GM18517 (cell line): ENCODE data around the gene PLXDC2.

Experiments
- ATAC-seq: cut with Tn5 transposase; IDR thresholded peaks from one replicate; pipeline ENCODE4 v1.9.1; 2021; ENCODE audit warnings: mild to moderate bottlenecking, moderate library complexity; ENCODE audit not compliant: unreplicated experiment

PLXDC2 gene

DNA sequence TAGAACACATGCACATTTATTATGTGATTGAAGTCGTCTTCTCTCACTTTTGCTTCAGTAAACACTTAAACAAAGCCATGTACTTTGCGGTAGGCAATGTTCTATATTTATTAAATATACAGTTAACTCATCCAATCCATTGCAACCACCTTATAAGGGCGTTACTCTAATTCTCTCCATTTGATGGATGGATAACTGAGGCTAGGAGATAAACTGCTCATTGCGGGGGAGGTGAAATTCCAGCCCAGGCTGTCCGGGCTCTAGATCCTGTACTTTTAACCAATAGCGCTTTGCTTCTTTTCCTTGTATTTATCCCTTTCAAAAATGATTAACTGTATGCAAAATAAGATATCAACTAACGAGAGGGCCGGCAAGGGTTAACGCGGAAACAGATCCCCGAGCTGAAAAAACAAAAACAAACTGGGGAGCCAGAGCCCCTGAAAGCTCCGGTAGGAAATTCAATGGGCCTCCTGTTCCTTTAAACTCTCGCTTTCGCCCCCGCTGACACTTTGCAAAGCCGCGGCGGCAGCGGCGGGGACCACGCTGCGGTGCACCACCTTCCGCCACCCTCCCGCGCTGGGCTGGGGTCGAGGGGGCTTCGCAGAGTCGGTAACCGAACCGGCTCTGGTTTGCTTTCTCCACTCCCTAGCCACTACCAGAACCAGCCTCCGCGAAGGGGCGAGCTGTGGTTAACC is 1.0 kb upstream of the PLXDC2 start:
- no peak for ATAC-seq

DNA sequence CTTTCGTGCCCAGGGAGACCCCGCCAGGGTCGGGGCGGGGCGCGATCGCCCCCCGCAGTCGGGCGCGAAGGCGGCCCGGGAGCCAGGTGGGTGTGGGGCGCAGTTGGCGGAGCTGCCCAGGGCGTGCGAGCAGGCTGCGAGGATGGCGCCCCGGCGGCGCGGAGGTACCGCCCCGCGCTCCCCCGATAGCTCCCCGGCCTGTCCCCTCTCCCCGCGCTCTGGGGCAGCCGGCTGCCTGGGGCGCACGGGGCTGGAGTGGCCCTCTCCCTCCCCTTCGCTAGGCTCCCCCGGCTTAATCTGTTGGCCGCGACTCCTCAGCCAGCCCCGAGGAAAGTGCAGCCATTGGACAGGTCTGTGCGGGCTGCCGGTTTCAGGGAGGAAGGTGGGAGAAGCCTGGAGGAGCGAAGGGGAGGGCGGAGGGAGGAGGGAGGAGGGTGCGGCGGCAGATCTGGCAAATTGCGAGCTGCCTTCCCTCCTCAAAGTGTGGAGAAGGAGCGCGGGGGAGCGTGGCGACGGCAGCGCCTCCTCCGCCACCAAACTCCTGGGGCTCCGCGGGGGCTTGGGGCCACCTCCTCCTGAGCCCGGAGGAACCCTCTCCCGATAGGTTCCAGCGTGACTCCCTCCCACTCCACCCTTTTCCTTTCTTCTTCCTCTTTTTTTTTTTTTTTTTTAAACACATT is 361 bp upstream of the PLXDC2 start:
- ATAC-seq = no peak

DNA sequence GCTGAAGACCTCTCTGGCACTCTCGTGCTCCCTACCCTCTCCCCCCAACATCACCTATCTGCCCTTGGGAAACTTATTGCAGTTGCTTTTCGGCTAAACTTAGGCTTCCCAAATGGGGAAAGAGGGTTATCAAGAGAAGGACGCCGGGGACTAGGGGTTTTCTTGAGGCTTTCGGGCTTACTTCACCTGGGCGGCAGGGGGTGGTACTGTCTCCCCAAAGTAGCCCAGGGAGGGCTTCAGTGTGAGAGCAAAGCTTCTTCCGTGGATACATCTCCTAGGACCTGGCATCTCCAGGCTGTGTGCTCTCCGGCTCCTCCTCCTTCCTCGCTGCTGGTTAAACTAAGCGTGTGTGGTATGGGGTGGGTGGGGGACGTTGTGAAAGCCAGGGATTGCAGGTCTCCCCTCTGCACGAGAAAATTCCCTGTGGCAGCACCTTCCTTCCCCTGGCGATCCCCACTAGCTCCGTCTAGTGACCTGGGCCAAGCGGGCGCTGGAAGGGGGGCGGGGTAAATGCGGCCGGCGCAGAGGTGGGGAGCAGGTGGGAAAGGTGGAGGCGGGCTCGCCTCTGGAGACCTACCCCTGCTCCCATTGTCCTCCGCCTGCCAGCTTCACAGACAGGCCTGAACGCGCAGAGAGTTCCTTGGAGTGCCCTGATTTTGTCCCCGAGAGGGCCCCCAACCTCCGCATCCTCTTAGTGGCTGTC is 1.1 kb downstream of the PLXDC2 start:
- no peak for ATAC-seq

DNA sequence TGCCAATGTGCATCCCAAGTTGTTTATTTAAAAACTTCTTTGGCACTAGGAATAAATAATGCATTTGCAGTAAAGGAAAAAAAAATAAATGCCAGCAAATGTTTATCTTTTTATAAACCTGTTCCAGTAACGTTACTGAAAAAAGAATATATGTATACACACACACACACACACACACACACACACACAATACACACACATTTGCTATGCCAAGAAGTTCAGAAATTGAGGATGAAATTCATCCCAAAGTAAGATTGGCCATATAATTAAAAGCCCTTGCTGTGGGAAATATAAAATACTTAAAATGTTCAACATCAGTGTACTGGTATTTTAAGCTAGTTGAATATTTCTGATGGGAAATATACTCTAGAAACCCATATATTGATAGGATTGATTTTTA is 2.6 kb downstream of the PLXDC2 start:
- ATAC-seq = no peak

DNA sequence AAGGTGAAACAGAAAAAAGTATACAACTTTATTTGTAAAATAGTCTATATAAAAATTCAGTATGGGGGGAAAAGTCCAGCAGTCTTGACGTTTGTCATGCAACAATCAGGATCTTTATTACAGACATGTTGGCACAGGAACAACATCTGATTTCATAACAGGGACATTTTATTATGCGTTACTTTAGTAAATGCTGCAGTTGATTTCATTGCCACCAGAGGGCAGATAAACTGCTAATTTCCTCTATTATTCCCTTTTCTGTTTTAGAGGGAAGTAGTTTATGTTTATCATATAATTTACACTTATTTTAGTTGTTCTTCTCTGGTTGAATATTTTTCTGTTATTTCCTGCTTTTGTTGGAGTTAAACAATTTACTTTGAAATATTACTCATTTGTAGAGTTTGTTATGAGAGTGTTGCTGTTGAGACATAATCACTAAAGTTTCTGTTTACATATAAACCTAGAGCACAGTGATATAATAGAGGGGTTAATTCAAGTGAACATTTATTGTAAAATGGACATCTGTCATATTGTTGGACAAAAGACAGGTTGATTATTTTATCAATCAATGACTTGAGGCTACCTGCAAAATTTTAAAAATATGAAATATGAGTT is 3.3 kb downstream of the PLXDC2 start:
- no peak for ATAC-seq

DNA sequence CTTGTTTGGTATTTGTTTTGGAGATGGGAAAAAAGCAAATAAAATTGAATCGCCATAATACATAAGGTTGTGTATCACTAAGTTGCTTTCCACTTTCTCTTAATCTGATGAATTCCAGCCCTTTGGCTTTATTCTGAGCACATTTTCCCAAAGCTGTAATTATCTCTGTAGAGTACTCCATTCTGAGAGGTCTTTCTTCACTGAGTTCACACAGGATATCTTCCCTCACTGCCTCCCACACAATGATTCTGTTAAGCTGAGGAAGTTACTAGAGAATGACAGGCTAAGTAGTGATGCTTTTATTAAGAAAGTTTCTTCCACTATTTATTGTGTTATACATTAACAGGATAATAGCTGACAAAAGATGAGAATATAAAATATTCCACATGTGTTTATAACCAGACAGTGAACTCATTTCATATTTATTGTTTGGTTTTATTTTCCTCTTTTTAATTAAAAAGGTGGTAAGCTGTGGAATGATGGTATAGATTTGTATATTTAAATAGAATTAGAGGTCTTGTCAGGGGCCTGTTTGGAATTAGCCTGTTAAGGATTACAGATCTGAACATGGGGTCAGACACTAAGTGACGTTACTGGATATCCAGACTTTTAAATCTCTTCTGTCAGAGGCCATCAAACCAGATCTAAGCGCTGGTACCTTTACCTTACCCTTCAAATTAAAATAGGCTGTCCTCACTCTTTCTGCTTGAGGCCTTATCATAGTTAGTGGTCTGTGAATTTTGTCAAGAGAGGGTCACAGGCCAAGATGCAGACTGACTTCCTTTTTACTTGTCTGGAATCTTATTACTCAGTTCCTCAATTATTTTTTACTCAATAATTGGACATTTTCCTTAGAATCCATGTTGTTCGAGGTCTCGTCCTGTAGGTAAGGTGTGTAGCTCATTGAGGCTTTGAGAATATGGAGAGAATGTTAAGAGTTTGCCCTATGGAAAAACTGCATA is 8.4 kb downstream of the PLXDC2 start:
- ATAC-seq = no peak

DNA sequence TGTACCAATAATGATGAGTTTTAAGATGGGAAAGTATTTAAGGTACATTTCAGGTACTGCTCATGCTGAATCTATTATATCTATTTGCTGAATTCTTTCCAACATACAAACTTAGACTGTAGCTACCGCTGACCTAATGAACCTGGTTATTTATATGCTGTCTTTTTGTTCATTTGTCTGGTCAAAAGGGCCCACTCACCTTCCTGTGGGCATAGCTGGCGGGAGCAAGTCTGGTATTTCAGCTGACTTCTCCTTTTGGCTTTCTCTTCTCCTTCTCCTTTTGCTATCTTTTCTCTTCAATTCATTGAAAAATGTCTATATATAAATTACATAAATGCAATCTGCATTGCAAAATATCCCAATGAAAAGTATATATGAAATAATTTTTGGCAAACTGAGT is 9.5 kb downstream of the PLXDC2 start:
- ATAC-seq = no peak

DNA sequence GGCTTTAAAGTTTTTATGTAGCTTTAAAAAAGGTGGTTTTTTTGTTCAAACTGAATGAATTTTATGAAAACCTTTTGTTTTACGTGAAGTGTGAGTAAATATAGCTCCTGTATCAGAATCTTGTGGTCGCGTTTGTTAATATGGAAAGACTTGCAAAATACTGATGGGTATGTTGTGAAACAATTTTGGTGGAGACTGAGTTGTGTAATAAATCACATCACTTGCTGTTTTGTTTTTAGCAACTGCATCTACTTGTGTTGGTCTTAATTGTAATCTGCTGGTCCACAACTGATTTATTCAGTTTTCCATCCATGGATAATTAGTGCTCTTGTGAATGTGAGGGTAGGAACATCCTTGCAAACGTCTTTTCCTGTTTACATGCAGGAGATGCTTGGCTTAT is 10.5 kb downstream of the PLXDC2 start:
- ATAC-seq = no peak

DNA sequence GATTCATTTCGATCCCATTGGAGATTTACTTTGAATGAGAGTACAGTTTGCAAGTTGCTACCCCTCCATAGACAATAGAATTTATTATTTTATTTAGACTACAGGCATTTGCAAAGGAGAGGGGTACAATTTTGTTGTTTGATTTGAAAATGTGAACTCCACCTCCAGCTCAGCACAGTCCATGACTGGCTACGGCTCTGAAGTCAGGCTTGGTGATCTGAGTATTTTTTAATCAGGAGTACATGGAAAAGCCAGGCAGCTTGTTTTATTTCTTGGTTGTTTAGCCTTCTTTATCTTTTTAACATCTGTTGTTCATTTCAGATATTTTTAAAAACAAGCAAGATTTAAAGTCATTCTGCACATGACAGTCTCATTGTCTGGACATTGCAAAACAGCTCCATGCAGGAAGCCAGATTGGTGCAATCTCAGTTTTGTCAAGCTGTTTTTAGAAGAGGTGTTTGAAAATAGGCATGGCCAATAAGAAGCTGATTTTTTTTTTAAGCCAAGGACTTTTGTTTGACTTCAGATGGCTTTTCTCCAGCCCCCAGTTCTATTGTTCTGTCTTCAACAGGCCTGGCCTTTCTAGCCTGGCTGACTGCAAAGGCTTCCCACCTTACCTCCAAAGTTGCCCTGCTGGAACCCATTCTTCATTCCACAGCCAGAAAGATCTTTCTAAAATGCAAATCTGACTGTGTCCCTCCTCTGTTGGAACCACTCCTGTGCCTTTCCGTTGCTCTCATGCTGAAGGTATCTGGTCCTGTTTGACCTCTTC is 12.2 kb downstream of the PLXDC2 start:
- ATAC-seq = no peak

DNA sequence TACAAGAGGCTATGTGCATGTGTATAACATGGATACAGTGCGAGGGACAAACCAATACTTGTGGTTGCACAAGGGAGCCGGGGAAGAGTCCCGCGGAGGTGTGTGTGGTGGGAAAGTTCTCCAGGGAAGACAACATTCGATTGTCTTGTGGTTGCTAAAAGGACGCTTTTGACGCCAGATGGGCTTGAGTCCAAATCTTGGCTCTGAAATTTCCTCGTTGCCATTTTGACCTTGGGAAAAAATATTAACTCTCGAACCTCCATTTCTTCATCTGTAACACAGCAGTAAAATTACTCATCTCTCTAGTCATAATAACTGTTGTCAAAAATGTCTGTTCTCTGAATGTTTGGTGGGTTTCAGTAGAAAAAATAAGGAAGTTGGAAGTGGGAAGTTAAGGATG is 16.5 kb downstream of the PLXDC2 start:
- no peak for ATAC-seq

DNA sequence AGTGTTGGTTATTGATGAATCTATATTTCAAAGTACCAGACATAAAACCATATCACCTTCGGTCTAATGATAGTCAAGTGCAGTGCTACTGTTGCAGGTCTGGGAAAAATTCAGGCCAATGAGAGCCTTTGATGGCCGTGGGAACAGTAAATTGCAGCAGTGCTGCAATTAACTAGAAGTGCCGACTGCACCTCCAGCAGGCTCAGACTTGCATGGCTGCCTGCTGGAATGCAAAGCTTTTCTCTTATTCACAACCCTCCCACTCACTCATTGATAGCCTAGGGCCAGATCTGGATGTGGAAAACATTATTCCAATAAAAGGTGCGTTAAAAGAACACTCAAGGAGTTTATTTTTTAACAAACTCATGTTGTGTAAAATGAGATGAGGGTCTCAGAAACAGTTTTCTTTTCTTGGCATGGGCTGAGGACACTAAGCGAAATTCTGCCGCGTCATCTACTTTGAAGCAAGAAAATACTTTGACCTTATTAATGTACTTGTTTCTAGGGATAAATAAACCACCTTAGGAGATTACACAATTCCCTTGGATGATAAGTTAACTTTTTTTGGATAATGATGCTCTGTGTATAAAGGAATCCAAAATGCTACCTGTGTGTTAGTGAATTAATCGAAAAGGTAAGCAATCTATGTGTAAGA is 17.1 kb downstream of the PLXDC2 start:
- no peak for ATAC-seq

DNA sequence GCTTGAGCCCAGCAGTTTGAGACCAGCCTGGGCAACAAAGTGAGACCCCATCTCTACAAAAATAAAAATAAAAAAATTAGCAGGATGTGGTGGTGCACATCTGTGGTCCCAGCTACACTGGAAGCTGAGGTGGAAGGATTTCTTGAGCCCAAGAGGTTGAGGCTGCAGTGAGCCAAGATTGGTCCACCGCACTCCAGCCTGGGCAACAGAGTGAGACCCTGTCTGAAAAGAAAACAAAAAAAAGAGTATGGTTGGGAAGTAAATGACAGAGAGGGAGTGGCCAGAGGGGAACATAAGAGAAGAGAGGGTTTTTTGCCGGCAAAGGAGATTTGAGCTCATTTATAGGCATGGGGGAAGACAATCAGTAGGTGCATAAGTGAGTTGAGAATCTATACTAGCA is 19.7 kb downstream of the PLXDC2 start:
- ATAC-seq = no peak

DNA sequence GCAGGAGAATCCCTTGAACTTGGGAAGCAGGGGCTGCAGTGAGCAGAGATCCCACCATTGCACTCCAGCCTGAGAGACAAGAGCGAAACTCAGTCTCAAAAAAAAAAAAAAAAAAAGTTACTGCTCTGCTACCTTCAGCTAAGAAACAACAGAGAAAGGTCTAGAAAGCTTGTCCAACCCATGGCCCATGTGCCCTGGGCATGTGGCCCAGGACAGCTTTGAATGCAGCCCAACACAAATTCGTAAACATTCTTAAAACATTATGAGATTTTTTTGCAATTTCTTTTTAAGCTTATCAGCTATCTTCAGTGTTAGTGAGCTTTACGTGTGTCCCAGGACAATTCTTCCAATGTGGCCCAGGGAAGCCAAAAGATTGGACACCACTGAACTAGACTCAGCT is 22.9 kb downstream of the PLXDC2 start:
- no peak for ATAC-seq

DNA sequence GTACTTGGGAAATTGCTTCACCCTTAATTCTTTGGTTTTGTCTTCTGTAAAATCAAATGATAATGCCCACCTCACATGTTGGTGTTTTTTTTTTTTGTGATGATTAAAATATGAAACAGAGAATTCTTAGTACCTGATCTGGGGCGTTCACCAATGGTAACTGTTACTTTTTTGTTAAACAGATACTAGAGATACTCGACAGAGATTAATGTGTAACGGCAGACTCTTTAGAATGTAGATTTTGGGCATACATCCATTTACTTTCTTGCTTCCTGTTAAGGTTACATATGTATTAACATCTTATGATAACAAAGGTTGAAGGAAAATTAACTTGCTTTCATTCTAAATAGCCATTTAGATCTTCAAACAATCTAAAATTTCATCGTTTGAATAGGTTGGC is 23.3 kb downstream of the PLXDC2 start:
- ATAC-seq = no peak

DNA sequence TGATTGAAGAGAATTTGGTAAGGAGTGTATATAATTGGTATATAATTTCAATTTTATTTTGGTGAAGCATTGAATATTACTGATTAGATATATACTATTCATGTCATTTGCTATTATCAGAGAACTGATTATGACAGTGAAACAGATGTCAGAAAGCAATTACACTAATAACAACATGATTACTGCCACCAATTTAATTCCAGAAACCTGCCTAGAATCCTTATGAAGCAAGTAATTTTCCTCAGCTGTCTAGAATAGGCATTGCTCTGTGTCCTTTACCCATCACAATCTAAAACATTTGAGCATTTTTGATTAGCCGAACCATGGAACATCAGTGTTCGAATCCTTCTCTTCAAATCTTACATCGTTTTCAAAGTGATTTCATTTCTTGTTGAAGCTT is 24.5 kb downstream of the PLXDC2 start:
- ATAC-seq = no peak

DNA sequence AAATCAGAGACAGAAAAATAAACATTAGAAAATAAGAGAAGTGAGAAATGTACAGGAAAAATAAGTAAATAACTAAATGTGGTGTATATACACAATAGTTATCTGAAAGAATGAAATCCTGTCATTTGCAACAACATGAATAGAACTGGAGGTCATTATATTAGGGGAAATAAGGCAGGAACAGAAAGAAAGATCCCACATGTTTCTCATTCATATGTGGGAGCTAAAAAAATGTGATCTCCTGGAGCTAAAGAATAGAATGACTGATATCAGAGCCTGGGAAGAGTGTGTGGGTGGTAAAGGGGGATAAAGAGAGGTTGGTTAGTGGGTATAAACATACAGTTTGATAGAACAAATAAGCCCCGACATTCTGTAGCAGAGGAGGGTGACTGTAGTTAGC is 27.3 kb downstream of the PLXDC2 start:
- no peak for ATAC-seq

DNA sequence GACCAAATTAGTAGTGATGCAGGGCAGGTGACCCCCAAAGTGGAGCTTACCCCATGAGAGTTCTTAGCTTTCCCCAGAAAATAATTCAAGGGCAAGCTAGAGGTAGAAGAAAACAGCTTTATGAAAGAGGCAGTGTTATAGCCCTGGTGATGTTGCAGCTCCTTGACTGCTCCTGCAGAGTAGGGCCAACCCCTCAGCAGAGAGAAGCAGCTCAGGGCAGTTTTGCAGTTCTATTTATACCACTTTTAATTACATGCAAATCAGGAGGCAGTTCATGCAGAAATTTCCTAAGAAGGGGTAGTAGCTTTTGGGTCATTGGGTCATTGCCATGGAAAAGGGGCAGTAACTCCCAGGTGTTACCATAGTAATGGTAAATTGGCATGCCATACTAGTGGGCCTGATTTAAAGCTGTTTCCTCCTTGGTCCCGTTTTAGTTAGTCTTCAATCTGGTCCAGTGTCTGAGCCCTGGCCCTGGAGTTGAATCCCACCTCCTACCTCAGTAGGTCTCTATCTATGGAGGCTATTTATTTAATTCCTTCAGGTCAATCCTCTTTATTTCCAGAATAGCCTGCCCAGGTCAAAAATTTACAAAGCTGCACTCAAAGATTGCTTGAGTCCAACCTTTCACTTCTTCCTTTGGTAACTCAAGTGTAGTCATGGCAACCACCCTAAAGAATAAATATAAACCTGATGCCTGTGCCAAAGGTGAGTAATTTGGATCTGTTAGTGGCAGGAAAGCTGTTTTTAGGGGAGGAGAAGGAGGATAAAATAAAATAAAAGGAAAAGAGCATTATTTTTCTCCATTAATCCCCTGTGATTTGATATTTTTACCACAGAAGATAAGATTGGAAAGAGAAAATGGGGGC is 29.5 kb downstream of the PLXDC2 start:
- ATAC-seq = no peak

DNA sequence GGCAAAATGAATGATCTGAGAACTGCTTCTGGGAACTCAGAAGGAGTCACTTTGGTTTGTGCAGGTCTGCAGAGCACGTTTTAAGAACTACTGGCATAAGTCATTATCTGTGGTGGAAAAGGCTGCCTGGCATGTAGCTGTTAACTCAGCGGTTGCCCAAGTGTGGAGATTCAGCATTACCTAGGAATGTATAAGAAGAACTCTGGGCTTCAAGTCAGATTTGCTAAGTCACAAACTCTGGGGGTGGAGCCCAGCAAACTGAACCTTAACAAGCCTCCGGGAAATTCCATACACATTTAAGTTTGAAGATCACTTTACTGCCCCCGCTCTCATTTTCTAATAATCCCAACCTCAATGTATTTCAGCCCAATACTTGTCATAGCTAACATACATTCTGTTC is 31.1 kb downstream of the PLXDC2 start:
- ATAC-seq = no peak
